Measurements from ENCODE around the gene APOC4. TPM values are rescaled to one million over a fixed set of nuclear protein-coding genes. Genes with fewer than 3 reads are reported as not detected.
A peak's percentile ranks its signal among the peaks of the same experiment; 100 is the strongest.

Gene APOC4
- total and polyA plus RNA-seq, 7 donors = not detected

GRCh38 chr19:44903602-44904425 lies 38.2 kb upstream of the APOC4 start:
- WGBS, 3 donors = 11 to 15% (median 12%) methylated on average over 24 of the region's 24 CpGs
- Histone ChIP-seq H3K4me3 (no peak overlapping the region), H3K27me3 (ENCODE audit: insufficient read depth in 3 of 3, low read length in 2 of 3) (peaks cover 0 to 29% (median 16%) of the 10 kb centered on the region in 3 donors), H3K4me1 (no peaks in the 10 kb centered on the region), H3K36me3 (ENCODE audit: insufficient read depth in 1 of 2, low read depth in 1 of 2) (peaks cover 0 to 39% of the 10 kb centered on the region in 2 donors), H3K9me3 (no peaks in the 10 kb centered on the region), H3K27ac (no peak overlapping the region)
- TF ChIP-seq CTCF (IDR thresholded peaks at IDR 0.05) = peak; percentile 99
- peak; percentile 63 to 88 (median 80) for ATAC-seq
- peak; percentile 75 to 84 for DNase-seq
- intact Hi-C loops (cut with DNase I) = loop anchor here (1.0 to 10.0 kb wide), 3 partner anchors 47 to 151 kb away; no protein-coding TSS in a partner anchor

GRCh38 chr19:44904426-44904994 lies 37.5 kb upstream of the APOC4 start:
- DNase-seq (no peak), ATAC-seq (peak in 2 of 4 donors; percentile 16 to 25)
- H3K27ac ChIP-seq = no peak overlapping the region
- no peak overlapping the region for H3K4me3 ChIP-seq
- intact Hi-C loops (cut with DNase I) = loop anchor here in 1 of 2 donors (10.0 kb wide), 1 partner anchor 150 kb away; no protein-coding TSS in a partner anchor
- H3K4me1 ChIP-seq = no peaks in the 10 kb centered on the region
- WGBS, 3 donors = 30 to 40% (median 33%) methylated on average over 12 of the region's 12 CpGs
- H3K36me3 ChIP-seq (ENCODE audit: insufficient read depth in 1 of 2, low read depth in 1 of 2) = peaks cover 0 to 35% of the 10 kb centered on the region in 2 donors
- H3K9me3 ChIP-seq = no peaks in the 10 kb centered on the region
- H3K27me3 ChIP-seq (ENCODE audit: insufficient read depth in 3 of 3, low read length in 2 of 3) = peaks cover 0 to 29% (median 18%) of the 10 kb centered on the region in 3 donors
- peak; percentile 5 for TF ChIP-seq CTCF (IDR thresholded peaks at IDR 0.05)

DNA sequence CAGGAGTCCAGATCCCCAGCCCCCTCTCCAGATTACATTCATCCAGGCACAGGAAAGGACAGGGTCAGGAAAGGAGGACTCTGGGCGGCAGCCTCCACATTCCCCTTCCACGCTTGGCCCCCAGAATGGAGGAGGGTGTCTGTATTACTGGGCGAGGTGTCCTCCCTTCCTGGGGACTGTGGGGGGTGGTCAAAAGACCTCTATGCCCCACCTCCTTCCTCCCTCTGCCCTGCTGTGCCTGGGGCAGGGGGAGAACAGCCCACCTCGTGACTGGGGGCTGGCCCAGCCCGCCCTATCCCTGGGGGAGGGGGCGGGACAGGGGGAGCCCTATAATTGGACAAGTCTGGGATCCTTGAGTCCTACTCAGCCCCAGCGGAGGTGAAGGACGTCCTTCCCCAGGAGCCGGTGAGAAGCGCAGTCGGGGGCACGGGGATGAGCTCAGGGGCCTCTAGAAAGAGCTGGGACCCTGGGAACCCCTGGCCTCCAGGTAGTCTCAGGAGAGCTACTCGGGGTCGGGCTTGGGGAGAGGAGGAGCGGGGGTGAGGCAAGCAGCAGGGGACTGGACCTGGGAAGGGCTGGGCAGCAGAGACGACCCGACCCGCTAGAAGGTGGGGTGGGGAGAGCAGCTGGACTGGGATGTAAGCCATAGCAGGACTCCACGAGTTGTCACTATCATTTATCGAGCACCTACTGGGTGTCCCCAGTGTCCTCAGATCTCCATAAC lies 36.4 kb upstream of the APOC4 start, which contains the start of gene APOE:
TSS of gene APOE (plus strand) at position 360 of the 724 bp plus-strand sequence. CDS start 829 bp downstream, outside the sequence.
- H3K27me3 ChIP-seq (ENCODE audit: insufficient read depth in 3 of 3, low read length in 2 of 3) = peaks cover 0 to 32% (median 18%) of the 10 kb centered on the region in 3 donors
- DNase-seq (no peak), ATAC-seq (peak in 1 of 4 donors; percentile 18)
- no peaks in the 10 kb centered on the region for H3K4me1 ChIP-seq
- TF ChIP-seq CTCF (IDR thresholded peaks at IDR 0.05) = no peak
- intact Hi-C loops (cut with DNase I) = loop anchor here (5.0 to 10.0 kb wide), 2 partner anchors 149 to 152 kb away; no protein-coding TSS in a partner anchor
- no peaks in the 10 kb centered on the region for H3K9me3 ChIP-seq
- H3K27ac ChIP-seq = no peak within 1 kb of the TSS
- WGBS, 3 donors = 1% methylated on average over 18 to 20 of the region's 20 CpGs
- peak within 1 kb of the TSS; percentile 18 for H3K4me3 ChIP-seq
- H3K36me3 ChIP-seq (ENCODE audit: insufficient read depth in 1 of 2, low read depth in 1 of 2) = peaks cover 0 to 26% of the 10 kb centered on the region in 2 donors

GRCh38 chr19:44907613-44908012 lies 34.4 kb upstream of the APOC4 start:
- no peak overlapping the region for H3K27ac ChIP-seq
- H3K4me3 ChIP-seq = no peak overlapping the region
- H3K27me3 ChIP-seq (ENCODE audit: insufficient read depth in 3 of 3, low read length in 2 of 3) = peaks cover 0 to 48% (median 18%) of the 10 kb centered on the region in 3 donors
- TF ChIP-seq CTCF (IDR thresholded peaks at IDR 0.05) = no peak
- intact Hi-C loops (cut with DNase I) = loop anchor here (5.0 to 10.0 kb wide), 2 partner anchors 147 to 150 kb away; no protein-coding TSS in a partner anchor
- ATAC-seq (no peak), DNase-seq (no peak)
- H3K9me3 ChIP-seq = no peaks in the 10 kb centered on the region
- no peaks in the 10 kb centered on the region for H3K4me1 ChIP-seq
- 82 to 86% (median 83%) methylated on average over 12 of the region's 12 CpGs for WGBS, 3 donors
- H3K36me3 ChIP-seq (ENCODE audit: insufficient read depth in 1 of 2, low read depth in 1 of 2) = peaks cover 0 to 5% of the 10 kb centered on the region in 2 donors
